HepG2 (cell line): ENCODE results near the gene CCL19. TPM values are rescaled to one million over a fixed set of nuclear protein-coding genes. Genes with fewer than 3 reads are reported as not detected.

Source experiments
- ATF7 ChIP-seq, 2 experiments: fragments of 450-650 bp in 1 of 2; sonication (generic) in 1 of 2; formaldehyde crosslinking in 1 of 2; IDR thresholded peaks; 2 replicates each; pipeline versions ENCODE4 v1.4.0 to v1.6.1; 2016 to 2020; ENCODE audit warnings: antibody characterized with exemption in 1 of 2, mild to moderate bottlenecking in 1 of 2, missing genetic modification reagents in 1 of 2
- DPF2 ChIP-seq: sonication (generic); formaldehyde crosslinking; IDR thresholded peaks from 2 replicates; pipeline ENCODE4 v1.4.0; 2020; ENCODE audit warnings: mild to moderate bottlenecking, low read depth, missing genetic modification reagents, borderline replicate concordance
- ELF4 ChIP-seq: sonication (generic); formaldehyde crosslinking; IDR thresholded peaks from 2 replicates; pipeline ENCODE4 v1.5.0; 2020; ENCODE audit warnings: missing genetic modification reagents, mild to moderate bottlenecking, moderate library complexity, borderline replicate concordance
- GATAD2A ChIP-seq: IDR thresholded peaks from 2 replicates; pipeline ENCODE4 v1.6.1; 2016
- HMGA1 ChIP-seq: sonication (generic); formaldehyde crosslinking; conservative IDR thresholded peaks from 2 replicates; pipeline ENCODE4 v1.4.0; 2020; ENCODE audit warnings: missing genetic modification reagents
- TFE3 ChIP-seq: IDR thresholded peaks from 2 replicates; pipeline ENCODE4 v1.6.1; 2016
- U2AF1 ChIP-seq: fragments of 200-400 bp; formaldehyde crosslinking; optimal IDR thresholded peaks from 2 replicates; pipeline ENCODE3; 2017; ENCODE audit warnings: mild to moderate bottlenecking, low read depth, low read length
- ZBTB4 ChIP-seq: sonication (generic); formaldehyde crosslinking; IDR thresholded peaks from 2 replicates; pipeline ENCODE4 v1.4.0; 2020; ENCODE audit warnings: missing genetic modification reagents, mild to moderate bottlenecking, borderline replicate concordance
- ZFYVE20 ChIP-seq: sonication (generic); formaldehyde crosslinking; IDR thresholded peaks from 2 replicates; pipeline ENCODE4 v1.8.0; 2023; ENCODE audit warnings: low read depth, mild to moderate bottlenecking, moderate library complexity, missing genetic modification reagents, borderline replicate concordance
- ZNF564 ChIP-seq: sonication (generic); formaldehyde crosslinking; IDR thresholded peaks from 2 replicates; pipeline ENCODE4 v1.8.1; 2023; ENCODE audit warnings: mild to moderate bottlenecking, missing genetic modification reagents
- ZNF580 ChIP-seq: IDR thresholded peaks from 2 replicates; pipeline ENCODE4 v1.6.1; 2016; ENCODE audit warnings: low read depth, borderline replicate concordance
- ZNF710 ChIP-seq: sonication (generic); formaldehyde crosslinking; IDR thresholded peaks from 2 replicates; pipeline ENCODE4 v1.5.0; 2020; ENCODE audit warnings: mild to moderate bottlenecking, missing genetic modification reagents, borderline replicate concordance
- ZNF761 ChIP-seq: sonication (generic); formaldehyde crosslinking; conservative IDR thresholded peaks from 2 replicates; pipeline ENCODE4 v1.4.0; 2020; ENCODE audit warnings: mild to moderate bottlenecking, missing genetic modification reagents
- ZNF891 ChIP-seq: sonication (generic); formaldehyde crosslinking; IDR thresholded peaks from 2 replicates; pipeline ENCODE4 v1.5.0; 2020; ENCODE audit warnings: mild to moderate bottlenecking, missing genetic modification reagents
- polyA plus RNA-seq, 8 experiments: library from polyadenylated mRNA; depleted of rRNA in 3 of 8; stranded (reverse) in 7 of 8; unstranded in 1 of 8; fragments of >200 nt; fragmentation: Illumina TruSeq in 4 of 8; extraction: Trizol in 4 of 8; gene quantifications; 2 replicates each; pipeline versions ENCODE4 v1.2.1 to v1.2.3, GENCODE V29; 2011 to 2016; ENCODE audit warnings: low read depth in 4 of 8, missing spikeins in 1 of 8, mixed read lengths in 1 of 8; ENCODE audit not compliant: insufficient read depth in 1 of 8
- total RNA-seq, 5 experiments: library from RNA; depleted of rRNA; stranded (reverse); fragments of >200 nt; fragmentation: Illumina TruSeq; extraction: Trizol; gene quantifications; 2 replicates each; pipeline ENCODE4 v1.2.3, GENCODE V29; 2016; ENCODE audit warnings: low read depth in 1 of 5

CCL19 gene
- total and polyA plus RNA-seq, 2 of the 13 experiments (the other 11 are each of a cell fraction or from before 2014, with no cell fraction given): not detected

- TF ChIP-seq ZNF891 (CRISPR knock-in tag) (no peak), DPF2 (peak; percentile 82), GATAD2A (peak; percentile 84), ZBTB4 (CRISPR knock-in tag) (no peak), HMGA1 (CRISPR knock-in tag) (no peak), ZNF761 (0 out of 2 replicates have a peak, but pooled peaks have one; percentile 47), ELF4 (CRISPR knock-in tag) (no peak), ATF7 (IDR thresholded peaks at IDR 0.05) (no peak), ATF7 (CRISPR knock-in tag; IDR thresholded peaks at IDR 0.05) (no peak), ZFYVE20 (CRISPR knock-in tag) (no peak), ZNF710 (CRISPR knock-in tag) (peak; percentile 92; the same call in 1 of the 2 replicates), TFE3 (no peak), ZNF564 (CRISPR knock-in tag) (no peak), ZNF580 (CRISPR knock-in tag) (no peak), U2AF1 (no peak)
Measured at GRCh38 chr9:34688329-34689115, 2.6 kb downstream of the CCL19 start (continued).
